ENCODE measurements around the gene CTAGE4.
"Not testable (repeated sequence)": the region's sequence is repeated elsewhere in the genome, so short reads cannot be mapped to it uniquely, and the experiment has no call there.

CTAGE4 gene

DNA sequence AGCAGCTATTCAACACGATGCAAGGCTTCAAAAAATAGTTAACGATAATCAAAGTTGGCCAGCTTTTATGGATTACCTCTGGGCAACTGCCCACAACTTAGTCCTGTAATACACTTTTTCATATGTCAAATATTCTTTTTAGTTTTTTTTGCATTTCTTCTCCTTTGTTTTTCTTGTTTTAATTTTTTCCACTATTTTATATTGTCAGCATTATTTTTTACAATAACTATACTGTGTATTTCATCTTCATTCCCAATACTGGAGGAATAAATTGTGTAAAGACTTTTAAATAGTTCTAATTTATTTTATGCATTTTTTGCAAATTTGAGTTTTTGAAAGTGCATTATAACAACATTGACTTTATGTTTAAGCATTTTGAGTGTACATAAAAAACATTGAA, 18.5 kb upstream of the CTAGE4 start:
- no peak overlapping the region for H3K4me3 ChIP-seq (replicated peaks in 1 of 2; ENCODE audit: low read depth in 2 of 2, low read length in 2 of 2)
- no peak for DNase-seq (ENCODE audit: low read depth in 2 of 2)
- TF ChIP-seq, protein P1, sequence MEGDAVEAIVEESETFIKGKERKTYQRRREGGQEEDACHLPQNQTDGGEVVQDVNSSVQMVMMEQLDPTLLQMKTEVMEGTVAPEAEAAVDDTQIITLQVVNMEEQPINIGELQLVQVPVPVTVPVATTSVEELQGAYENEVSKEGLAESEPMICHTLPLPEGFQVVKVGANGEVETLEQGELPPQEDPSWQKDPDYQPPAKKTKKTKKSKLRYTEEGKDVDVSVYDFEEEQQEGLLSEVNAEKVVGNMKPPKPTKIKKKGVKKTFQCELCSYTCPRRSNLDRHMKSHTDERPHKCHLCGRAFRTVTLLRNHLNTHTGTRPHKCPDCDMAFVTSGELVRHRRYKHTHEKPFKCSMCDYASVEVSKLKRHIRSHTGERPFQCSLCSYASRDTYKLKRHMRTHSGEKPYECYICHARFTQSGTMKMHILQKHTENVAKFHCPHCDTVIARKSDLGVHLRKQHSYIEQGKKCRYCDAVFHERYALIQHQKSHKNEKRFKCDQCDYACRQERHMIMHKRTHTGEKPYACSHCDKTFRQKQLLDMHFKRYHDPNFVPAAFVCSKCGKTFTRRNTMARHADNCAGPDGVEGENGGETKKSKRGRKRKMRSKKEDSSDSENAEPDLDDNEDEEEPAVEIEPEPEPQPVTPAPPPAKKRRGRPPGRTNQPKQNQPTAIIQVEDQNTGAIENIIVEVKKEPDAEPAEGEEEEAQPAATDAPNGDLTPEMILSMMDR (IDR thresholded peaks at IDR 0.05; ENCODE audit: low read depth, low read length) = no peak

DNA sequence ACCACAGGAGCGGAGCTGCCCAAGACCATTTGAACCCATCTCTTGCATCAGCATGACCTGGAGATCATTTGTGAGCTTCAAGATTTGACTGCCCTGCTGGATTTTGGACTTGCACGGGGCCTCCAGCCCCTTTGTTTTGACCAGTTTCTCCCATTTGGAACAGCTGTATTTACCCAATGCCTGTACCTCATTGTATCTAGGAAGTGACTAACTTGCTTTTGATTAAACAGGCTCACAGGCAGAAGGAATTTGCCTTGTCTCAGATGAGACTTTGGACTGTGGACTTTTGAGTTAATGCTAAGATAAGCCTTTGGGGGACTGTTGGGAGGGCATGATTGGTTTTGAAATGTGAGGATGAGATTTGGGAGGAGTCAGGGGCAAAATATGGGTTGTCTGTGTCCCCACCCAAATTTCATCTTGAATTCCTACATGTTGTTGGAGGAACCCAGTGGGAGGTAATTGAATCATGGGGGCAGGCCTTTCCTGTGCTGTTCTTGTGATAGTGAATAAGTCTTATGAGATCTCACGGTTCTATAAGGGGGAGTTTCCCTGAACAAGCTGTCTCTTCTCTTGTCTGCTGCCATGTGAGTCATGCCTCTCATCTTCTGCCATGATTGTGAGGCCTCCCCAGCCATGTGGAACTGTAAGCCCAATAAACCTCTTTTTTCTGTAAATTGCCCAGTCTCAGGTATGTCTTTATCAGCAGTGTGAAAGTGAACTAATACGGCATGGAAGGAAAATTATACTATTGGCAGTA, 11.5 kb upstream of the CTAGE4 start:
- not testable (repeated sequence) for H3K4me3 ChIP-seq (replicated peaks in 1 of 2; ENCODE audit: low read depth in 2 of 2, low read length in 2 of 2)
- peak; percentile 4 to 70 for DNase-seq (ENCODE audit: low read depth in 2 of 2)

DNA sequence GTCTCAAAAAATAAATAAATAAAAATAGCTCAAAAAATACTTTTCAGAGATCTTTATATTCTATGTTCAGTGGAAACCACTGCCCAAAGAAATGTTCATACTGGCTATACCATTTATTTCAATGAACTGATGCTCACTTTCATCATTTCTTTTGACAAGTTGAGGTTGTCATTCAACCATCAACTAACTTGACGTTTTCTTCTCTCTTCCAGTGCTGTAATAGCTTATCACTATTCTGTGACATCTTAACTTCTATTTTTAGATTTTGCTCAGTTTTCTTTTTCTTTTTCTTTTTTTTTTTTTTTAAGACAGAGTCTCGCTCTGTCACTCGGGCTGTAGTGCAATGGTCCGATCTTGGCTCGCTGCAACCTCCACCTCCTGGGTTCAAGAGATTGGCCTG, 8.7 kb upstream of the CTAGE4 start:
- no peak for DNase-seq (ENCODE audit: low read depth in 2 of 2)
- TF ChIP-seq, protein P1 (IDR thresholded peaks at IDR 0.05; ENCODE audit: low read depth, low read length) = no peak
- H3K4me3 ChIP-seq (replicated peaks in 1 of 2; ENCODE audit: low read depth in 2 of 2, low read length in 2 of 2) = no peak overlapping the region

DNA sequence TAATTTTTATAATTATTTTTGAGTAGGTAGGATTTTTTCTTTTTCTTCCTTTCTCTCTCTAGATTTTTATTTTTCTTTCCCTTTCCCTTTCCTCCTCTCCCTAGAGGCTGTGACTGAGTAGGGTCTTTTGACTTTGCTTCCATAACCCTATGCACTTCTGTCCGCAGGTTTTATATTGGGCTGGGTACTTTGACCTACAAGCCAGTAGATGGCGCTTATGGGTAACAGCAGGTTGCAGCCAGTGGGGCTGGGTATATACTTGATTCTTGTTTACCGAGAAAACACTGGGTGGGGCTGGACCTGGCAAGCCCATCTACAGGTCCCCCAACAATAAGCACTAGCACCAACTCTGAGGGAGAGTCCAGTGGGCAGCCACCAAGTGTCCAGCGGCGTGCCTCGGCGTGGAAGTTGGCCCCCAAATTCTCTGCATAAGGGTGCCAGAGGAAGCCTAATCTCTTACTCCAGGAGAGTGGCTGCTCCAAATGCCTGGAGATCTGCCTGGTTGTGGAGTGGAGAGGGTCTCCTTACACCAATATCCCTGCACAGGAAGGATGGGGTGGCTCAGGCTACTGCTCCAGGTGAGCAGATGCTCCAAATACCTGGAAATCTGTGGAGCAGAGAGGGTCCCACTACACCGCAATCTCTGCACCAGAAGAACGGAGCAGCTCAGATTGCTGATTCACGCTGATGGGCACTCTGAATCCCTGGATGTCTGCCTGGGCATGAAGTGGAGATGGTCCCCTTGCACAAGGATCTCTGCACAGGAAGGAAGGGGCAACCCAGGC, 4.7 kb upstream of the CTAGE4 start:
- TF ChIP-seq, protein P1 (IDR thresholded peaks at IDR 0.05; ENCODE audit: low read depth, low read length) = peak; percentile 34
- not testable (repeated sequence) for H3K4me3 ChIP-seq (replicated peaks in 1 of 2; ENCODE audit: low read depth in 2 of 2, low read length in 2 of 2)
- peak; percentile 32 to 52 for DNase-seq (ENCODE audit: low read depth in 2 of 2)

DNA sequence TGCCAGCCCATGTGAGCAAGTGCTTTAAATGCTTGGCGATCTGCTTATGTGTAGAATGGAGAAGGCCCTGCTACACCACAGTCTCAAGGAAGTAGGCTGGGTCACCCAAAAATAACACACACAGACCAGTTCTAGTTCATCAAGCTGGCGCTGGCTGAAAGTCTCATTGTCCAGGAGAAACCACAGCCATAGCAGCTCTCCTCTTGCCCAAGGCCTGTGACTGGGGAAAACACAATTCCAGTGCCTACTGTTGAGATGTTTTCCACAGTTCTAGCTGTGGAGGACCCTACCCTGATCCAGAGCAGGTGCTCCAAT, 4.1 kb upstream of the CTAGE4 start:
- not testable (repeated sequence) for H3K4me3 ChIP-seq (replicated peaks in 1 of 2; ENCODE audit: low read depth in 2 of 2, low read length in 2 of 2); DNase-seq (ENCODE audit: low read depth in 2 of 2)

DNA sequence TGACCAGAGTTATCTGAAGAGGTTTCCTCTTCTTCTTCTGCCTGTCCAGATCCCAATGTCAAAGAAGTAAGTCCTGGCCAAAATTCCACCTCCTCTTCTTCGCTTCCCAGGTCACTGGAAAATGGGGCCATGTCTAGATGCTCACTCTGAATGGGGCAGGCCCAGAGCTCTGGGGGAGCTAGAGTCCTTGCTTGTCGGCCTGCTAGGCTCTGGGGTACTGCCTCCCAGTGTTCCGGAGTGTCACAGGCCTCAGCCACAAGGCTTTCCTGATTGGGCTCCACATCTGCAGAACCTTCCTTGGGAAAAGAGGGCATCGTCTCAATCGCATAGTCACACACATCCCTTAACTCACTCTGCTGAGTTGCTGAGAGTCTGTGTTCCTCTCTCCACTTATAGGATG, 4.6 kb downstream of the CTAGE4 start:
- H3K4me3 ChIP-seq (replicated peaks in 1 of 2; ENCODE audit: low read depth in 2 of 2, low read length in 2 of 2); DNase-seq (ENCODE audit: low read depth in 2 of 2): not testable (repeated sequence)

DNA sequence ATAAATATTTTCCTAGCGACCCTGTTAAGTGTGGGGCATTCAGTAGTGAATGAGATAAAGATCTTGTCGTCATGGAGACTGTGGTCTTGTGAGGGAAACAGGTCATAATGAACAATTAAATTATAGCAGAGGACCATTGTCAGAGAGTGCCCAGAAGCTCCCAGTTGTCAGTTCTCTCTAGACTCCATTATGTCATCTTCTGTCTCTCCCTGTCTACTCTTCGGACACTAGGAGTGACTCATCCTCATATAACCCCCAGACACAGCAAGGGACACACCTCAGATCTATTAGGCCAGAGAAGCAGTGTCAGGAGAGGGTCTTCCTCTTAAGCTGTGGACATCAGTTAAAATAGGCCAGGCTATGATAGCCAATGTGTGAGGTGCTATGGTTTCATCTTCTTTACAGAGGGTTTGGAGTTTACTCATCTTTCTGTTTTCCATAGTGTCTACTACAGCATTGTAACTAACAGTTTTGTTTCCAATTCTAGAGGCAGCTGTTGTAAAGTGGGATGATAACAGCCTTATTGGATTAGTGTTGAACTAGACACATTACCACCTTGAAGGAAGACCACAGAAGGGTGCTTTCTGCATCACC, 5.4 kb downstream of the CTAGE4 start:
- DNase-seq (ENCODE audit: low read depth in 2 of 2); H3K4me3 ChIP-seq (replicated peaks in 1 of 2; ENCODE audit: low read depth in 2 of 2, low read length in 2 of 2): not testable (repeated sequence)

DNA sequence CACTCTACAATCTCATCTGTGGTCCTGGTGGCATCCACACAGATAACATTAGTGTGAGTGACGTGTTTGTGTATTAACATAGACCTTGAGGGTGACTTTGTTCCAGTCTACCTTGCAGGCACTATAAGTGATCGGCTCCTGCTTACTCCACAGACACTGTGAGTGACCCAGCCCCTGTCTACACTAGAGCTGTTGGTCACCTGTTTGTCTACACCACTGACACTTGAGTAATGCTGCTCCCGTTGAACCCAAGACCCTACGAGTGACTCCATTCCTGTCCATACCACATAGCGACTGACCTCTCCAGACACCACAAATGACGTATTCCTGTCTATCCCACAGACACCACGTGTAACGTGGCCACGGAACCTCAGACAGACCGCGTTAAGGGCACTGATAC, 10.5 kb downstream of the CTAGE4 start:
- not testable (repeated sequence) for DNase-seq (ENCODE audit: low read depth in 2 of 2); H3K4me3 ChIP-seq (replicated peaks in 1 of 2; ENCODE audit: low read depth in 2 of 2, low read length in 2 of 2)

DNA sequence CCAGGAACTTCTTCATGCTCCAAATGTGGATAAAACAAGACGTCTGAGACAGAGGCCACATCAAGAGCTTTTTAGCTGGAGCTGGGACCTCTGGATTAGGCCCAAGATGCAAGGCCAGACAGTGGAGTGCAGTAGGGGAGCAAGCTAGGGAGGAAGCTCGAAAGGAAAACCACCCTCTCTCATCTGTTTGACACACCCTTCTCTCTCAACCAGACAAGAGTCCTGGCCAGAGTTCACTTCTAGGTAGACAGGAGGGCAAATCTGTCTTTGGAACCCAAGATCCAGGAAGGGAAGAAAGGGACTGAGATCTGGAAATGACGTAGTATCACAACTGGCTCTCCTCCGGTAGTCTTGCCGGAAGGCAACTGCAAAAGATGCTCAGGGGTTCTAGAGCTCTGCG, 11.2 kb downstream of the CTAGE4 start:
- H3K4me3 ChIP-seq (replicated peaks in 1 of 2; ENCODE audit: low read depth in 2 of 2, low read length in 2 of 2); DNase-seq (ENCODE audit: low read depth in 2 of 2): not testable (repeated sequence)

DNA sequence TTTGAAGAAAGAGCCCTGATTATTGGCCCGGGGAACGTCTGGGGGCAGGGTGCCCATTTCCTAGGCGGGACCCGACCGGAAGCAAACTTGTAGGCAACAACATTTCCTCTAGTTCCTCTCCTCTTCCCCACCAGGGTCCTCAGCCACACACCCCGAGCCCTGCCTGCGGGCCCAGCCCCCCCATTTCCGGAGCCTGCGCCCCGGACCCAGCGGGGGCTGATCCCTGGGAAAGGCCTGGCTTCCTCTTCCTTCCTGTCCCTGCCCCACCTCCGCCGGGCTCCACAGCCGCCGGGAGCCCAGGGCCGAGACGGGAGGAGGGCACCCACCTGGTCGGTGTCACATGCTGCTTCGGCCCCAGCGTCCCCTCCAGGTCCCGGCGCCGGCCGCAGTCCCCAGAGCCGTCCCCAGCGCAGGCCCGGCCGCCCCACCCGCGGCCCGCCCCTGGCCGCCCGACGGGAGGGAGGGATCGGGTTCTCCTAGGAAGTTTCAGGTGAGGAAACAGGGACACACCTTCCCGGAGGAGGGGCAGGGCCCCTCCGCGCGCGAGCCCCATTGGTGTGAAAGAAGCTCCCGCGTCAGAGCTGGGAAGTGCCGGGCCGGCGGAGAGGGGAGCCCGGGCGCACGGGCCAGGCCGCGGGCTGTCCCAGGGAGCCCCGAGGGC, 12.1 kb downstream of the CTAGE4 start, which contains the start of gene ARHGEF35:
ARHGEF35 (minus strand) TSS at position 622 of the 661 bp plus-strand sequence. CDS start 7,450 bp downstream, outside the sequence.
- H3K4me3 ChIP-seq (replicated peaks in 1 of 2; ENCODE audit: low read depth in 2 of 2, low read length in 2 of 2); DNase-seq (ENCODE audit: low read depth in 2 of 2): not testable (repeated sequence)

DNA sequence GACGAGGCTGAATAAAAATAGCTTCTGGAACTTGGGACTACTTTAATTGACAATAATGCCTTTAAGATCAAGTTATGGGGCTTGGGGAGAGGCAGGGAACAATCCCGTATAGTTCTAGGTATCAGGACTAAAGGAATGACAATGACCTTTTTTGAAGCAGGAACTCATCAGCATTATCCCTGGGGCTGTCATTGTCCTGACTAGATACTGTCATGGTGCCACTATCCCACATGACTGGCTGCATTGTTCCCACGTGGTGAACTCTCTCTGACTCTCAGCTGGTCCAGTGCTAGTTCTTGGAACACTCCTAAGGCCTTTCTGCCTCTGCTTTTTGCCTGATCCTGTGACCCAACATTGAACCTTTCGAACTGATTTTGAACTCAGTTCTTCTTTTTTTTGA, 15.7 kb downstream of the CTAGE4 start:
- DNase-seq (ENCODE audit: low read depth in 2 of 2) = not testable (repeated sequence)

DNA sequence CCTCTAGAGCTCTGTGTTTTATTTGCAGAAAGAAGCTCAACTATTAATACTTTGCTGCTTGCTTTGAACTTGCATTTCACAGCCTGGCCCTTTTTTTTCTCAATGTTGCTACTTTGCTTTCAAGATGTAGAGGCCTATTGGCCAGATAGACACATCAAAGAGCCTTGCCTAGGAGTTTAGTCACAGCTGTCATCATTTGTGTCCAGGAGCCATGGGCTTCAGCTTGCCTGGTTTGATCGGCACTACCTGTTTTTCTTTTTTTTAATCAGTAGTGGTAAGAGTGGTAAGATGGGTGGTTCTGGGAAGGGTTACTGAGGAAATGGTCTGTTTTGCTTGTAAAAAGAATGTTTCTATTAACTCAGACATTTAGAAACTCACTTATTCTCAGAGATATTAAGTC, 18.7 kb downstream of the CTAGE4 start:
- not testable (repeated sequence) for DNase-seq (ENCODE audit: low read depth in 2 of 2); H3K4me3 ChIP-seq (replicated peaks in 1 of 2; ENCODE audit: low read depth in 2 of 2, low read length in 2 of 2)

More for the DNA sequence above, 15.7 kb downstream of the CTAGE4 start:
- not testable (repeated sequence) for H3K4me3 ChIP-seq (replicated peaks in 1 of 2; ENCODE audit: low read depth in 2 of 2, low read length in 2 of 2)

DNA sequence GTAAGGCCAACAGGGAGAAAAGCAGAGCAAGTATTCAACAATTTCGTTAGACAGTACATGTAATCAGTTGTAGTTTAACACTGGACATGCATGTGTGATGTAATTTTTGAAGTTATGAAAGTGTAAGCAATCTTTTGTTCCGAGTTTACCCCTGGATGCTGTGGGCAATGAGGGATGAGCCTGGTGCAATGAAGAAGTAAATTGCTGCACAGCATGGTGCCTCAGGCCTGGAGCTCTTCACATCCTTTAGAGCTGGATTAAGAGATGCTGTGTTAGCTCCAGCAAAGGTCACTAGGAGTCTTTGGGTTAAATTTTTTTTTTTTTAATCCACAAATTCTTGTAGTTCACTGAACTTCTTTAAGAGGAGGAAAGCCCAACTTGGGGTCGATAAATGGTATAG, 19.8 kb downstream of the CTAGE4 start:
- not testable (repeated sequence) for H3K4me3 ChIP-seq (replicated peaks in 1 of 2; ENCODE audit: low read depth in 2 of 2, low read length in 2 of 2); DNase-seq (ENCODE audit: low read depth in 2 of 2)

DNA sequence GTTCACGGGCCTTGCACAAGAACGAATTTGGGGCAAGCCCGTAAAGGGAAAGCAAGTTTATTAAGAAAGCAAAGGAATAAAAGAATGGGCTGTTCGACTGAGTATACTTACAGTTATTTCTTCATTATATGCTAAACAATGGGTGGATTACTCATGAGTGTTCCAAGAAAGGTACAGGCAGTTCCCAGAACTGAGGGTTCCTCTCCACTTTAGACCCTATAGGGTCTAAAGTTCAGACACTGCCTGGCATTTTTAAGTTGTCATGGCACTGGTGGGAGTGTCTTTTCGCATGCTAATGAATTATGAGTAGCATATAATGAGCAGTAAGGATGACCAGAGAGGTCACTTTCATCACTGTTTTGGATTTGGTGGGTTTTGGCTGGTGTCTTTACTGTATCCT, 22.0 kb downstream of the CTAGE4 start:
- not testable (repeated sequence) for H3K4me3 ChIP-seq (replicated peaks in 1 of 2; ENCODE audit: low read depth in 2 of 2, low read length in 2 of 2); DNase-seq (ENCODE audit: low read depth in 2 of 2)

Measured in cardiac fibroblast (primary cell).